Skin of body (tissue), 2 donors: ENCODE results near the gene ATP8B1. TPM values are rescaled to one million over a fixed set of nuclear protein-coding genes. Genes with fewer than 3 reads are reported as not detected.
"Not testable (repeated sequence)": the region's sequence is repeated elsewhere in the genome, so short reads cannot be mapped to it uniquely, and the experiment has no call there.

ENCODE experiments used
- DNase-seq: peaks from one replicate; lab custom pipeline; 2025; lab: John Stamatoyannopoulos, UW
- total RNA-seq: library from RNA; depleted of rRNA; stranded (reverse); fragments of >200 nt; gene quantifications from one replicate; pipeline ENCODE4 v1.2.3, GENCODE V29; 2014

Gene ATP8B1
- 23.0 TPM for total RNA-seq

DNA sequence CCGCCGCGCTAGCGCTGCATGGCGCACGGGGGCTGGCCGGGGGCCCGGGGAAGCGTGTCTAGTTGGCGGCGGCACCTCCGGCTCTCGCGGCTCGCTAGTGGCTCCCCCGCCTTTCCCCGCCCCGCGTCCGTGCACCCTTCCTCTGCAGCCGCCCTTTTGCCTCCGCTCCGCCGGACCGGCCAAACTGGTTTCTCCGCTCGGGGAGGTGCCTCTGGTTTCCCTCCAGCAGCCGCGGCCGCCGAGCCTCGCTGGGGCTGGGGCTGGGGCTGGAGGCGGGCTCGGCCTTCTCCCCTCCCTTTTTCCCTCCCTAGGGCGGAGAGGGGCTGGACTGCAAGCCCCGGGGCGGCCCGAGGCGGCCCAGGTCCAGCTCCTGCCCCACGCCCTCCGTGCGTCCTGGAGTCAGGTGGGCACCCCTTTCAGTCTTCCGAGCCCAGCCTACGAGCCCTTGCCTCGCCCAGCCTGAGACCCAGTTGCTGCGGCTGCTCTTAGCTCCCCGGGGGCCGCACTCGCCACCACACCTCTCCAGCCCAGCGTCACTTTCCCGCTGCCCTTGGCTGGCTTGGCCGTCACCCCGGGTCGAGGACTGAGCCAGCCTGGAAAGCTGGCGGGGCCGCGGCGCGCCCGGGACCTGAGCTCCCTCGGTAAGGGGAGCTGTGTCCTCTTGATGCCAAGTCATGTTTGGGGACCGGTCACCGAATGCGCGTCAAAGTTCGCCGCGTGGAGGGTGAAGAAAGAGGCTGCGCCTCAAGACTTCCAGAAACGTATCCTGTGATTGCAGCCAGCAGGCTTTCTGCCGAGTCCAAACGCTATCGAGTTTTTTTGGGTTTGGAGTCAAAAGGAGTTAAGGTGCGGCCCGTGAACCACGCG lies at the start of gene ATP8B1:
Gene ATP8B1, minus strand, starts transcription at position 213 of the 867 bp plus-strand sequence. CDS start 71,508 bp downstream, outside the sequence.
- no peak for DNase-seq

DNA sequence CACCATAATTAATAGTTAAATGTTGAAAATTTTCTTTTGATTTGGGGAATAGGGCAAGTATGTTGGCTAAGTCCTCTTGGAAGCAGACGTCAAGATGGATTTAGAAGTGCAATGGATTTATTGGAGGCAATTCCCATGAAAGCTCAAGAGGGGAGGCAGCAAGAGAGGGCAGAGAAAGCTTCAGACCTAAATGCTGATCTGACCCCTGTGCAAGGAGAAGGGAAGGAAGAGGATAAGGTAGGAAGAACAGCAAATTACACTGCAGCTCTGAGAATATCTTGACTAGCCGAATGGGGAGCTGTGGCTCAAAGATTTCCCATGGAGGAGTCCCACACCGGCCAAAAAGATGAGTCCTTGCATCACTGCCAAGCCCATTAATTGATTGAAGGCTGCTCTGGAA lies 46.9 kb upstream of the ATP8B1 start:
- no peak for DNase-seq

DNA sequence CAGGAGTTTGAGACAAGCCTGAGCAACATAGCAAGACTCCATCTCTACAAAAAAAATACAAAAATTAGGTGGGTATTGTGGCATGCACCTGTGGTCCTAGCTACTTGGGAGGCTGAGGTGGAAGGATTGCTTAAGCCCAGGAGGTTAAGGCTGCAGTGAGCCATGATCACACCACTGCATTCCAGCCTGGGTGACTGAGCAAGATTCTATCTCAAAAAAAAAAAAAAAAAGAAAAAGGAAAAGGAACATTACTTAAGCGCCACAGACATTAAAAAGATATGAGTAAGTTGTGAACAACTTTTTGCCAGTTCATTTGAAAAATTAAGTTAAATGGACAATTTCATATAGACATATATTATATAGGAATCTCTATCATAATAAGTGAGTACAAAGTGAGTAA lies 45.3 kb upstream of the ATP8B1 start:
- DNase-seq: not testable (repeated sequence)

DNA sequence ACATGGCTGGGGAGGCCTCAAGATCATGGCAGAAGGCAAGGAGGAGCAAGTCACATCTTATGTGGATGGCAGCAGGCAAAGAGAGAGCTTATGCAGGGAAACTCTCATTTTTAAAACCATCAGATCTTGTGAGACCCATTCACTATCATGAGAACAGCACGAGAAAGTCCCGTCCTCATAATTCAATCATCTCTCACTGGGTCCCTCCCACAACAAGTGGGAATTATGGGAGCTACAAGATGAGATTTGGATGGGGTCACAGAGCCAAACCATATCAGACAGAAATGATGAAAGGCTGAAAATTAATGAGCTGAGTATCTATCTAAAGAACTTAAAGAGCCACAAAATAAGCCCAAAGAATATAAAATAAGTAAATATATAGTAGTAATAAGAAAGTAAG lies 44.3 kb upstream of the ATP8B1 start:
- DNase-seq: not testable (repeated sequence)

DNA sequence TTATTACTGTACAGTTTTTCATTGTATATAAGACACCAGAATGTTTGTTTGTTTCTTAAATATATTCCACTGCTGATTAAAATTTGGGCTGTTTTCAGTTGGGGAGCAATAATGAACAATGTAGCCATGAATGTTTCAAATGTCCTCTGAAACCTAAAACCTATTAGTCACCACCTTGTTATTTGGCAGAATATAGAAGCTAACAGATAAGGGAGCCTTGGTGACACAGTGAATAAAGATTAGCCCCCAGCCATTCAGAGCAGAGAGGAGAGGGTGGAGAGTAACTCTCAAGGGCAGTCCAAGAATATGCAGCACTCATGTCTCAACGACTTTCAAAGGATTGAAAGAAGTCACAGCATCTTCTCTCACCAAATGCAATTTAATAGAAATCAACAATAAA lies 43.1 kb upstream of the ATP8B1 start:
- no peak for DNase-seq

DNA sequence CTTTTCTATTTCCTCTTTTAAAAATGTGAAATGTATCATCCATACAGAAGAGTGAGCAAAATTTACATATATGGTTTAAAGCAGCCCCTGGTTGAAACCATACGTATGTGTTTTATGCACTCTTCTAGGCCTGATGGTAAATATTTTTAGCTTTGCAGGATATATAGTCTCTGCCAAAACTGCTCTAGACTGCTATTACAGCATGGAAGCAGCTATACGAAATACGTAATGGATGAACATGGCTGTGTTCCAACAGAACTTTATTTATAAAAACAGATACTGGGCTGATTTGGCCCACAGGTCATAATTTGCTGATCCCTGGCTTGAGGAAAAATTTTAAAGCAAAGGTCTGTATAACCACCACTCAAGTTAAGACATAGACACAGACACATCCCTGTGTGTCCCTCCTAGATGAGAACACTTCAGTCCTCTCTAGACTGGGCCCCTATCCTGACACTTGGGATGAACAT lies 42.5 kb upstream of the ATP8B1 start:
- no peak for DNase-seq

DNA sequence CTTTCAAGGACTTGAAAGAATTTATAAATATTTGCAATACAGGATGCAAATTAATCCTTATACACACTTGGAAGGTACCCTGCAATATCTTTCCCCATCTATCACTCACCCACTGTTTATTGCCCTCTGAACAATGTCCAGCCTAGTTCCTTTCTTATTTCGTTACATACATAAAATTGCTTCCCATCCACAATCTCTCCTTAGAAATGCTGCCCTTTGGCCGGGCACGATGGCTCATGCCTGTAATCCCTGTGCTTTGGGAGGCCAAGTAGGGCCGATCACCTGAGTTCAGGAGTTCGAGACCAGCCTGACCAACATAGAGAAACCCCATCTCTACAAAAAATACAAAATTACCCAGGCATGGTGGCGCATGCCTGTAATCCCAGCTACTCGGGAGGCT lies 41.2 kb upstream of the ATP8B1 start:
- DNase-seq: no peak

DNA sequence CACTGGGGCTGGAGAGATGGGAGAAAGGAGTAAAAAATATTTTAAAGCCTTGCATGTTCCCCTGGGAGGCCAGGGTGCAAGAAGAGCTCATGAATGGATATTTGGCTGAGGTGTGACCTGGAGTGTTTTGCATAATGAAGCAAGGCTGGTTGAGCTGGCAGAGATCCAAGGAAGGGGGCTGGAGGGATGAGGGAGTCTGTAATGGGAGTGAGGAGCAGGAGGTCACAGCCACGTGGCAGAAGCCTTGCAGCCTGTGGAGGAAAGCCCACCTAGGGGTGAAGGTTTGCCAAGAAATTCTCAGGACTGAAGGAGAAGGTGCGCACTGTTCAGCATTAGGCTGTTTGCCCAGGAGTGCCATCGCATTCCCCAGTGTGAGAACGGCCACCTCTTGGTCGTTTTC lies 40.3 kb upstream of the ATP8B1 start:
- DNase-seq: no peak

DNA sequence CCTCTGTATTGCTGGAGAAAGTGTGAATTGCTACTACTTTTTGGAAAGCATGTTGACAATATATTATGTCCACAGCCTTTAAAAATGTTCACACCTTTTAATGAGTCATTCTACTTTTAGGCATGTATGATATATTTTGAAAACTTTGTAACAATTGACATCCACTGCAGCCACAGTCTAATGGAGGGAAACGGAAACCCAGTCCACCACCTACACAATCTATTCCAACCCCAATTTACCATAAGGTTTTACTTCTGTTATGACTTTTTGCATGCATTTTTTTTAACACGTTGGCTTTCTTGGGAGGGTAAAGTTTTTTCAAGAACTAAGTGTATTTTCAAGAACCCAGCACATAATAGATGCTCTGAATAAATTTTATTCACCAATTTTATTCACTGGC lies 38.5 kb upstream of the ATP8B1 start:
- DNase-seq: no peak

DNA sequence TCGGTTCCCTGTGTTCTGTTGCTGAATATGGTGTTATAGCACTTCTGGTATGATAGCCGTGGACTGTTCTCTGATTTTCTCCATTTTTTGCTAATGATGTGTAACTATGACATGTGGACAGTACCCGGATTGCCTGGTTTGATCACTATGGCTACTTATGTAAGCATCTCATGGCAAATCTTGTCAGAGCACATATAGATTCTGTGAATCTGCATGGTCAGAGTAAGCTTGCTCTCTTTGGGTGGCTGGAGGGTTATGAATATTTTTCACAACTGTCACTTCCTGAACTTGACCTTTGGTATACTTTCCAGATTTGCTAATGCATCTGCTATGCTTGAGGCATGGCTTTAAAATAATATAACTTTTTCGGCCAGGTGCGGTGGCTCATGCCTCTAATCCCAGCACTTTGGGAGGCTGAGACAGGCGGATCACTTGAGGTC lies 36.8 kb upstream of the ATP8B1 start:
- DNase-seq: peak; percentile 3

DNA sequence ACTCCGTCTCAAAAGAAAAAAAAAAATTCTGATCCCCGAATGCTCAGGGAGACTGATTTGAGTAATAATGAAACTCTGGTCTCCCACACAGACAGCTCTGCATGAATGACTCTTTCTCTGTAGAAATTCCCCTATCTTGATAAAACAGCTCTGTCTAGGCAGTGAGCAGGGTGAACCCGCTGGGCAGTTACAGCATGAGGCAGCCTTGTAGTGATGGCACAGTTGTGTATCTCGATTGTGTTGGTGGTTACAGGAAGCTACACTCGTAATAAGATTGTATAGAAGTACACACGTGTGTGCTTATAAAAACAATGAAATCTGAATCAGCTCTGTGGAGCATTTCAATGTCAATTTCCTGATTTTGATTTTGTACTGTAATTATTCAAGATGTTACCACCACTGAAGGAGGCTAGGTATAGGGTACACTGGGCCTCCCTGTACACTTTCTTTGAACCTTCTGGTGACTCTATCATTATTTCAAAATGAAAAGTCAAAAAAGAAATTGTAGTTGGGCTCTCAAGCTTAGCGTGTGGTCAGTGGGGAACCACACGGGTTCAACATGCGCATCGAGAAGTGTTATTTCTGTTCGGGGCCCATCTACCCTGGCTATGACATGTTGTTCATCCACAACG lies 34.9 kb upstream of the ATP8B1 start:
- no peak for DNase-seq

DNA sequence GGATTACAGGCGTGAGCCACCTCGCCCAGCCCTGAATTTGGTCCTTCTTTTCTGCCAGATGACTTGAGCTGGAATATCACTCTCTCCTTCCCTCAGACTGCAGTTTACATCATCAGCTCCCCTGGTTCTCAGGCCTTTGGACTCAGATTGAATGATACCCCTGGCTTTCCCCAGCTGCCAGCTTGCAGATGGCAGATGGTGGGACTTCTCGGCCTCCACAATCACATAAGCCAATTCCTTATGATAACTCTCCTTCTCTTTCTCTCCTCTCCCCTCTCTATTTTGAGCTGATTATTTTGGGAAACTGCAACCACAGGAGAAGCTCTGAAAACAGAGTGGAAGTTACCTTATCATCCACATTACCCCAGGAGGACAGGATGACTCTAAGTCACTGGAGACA lies 33.4 kb upstream of the ATP8B1 start:
- no peak for DNase-seq

DNA sequence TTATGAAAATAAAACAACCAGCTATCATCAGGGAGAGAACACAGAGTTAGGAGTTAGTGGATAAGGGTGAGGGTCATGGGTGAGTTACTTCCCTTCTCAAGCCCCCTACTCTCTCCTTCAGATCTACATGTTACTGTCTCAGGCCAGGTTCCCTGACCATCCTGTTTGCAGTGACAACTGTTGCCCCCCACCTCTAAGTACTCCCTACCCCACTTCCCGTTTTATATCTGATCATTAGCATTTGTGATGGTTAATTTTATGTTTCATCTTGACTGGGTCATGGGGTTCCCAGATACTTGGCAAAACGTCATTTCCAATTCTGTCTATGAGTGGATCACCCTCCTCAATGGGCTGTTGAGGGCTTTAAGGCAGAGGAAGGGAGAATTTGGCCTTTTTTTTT lies 32.8 kb upstream of the ATP8B1 start:
- DNase-seq: no peak

DNA sequence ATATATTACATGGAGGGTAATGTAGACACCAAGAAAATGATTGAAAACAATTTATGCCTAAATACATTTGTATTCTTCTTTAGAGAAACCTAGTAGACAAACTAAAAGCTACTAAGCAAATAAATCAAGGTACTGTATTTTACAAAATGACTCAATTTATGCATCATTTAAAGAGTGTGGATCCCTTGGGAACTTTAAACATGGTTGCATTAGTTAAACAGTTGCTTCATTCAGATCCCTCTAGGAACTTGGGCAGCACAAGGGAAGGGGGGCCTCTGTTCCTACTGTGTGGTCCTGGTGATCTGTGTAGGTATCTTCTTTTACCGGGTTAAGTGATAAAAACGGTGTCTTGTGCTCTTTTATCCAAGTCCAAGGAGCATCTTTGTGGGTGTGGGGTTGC lies 31.5 kb upstream of the ATP8B1 start:
- no peak for DNase-seq

DNA sequence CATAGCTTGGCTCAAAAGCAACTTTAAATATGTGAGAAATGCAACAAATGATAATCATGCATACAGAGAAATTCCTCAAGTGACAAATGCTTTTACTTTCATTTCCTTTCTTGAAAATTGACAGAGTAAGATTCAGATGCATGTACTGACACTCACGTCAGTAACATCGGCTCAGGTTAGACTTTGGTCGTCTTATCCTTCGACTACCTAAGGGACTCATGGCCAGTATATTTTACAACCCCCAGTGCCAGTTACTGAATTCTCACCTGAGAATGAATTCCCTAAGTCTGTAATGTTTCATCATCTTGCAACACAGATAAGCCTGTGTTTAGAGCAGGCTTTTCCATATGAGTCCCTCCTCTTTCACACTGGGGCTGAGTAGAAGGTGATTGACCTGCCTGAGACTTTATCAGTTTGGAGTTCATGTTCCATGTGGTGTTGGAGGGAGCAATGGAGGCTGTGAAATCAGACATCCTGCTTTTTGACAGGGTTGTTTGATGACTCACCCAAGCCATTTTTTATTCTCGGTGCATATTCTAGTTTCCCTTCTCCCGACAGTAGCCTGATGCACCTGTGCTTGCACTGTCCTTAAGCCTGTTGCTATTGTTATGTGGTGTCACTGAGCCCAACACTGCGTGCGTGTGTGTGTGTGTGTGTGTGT lies 30.5 kb upstream of the ATP8B1 start:
- DNase-seq: no peak

DNA sequence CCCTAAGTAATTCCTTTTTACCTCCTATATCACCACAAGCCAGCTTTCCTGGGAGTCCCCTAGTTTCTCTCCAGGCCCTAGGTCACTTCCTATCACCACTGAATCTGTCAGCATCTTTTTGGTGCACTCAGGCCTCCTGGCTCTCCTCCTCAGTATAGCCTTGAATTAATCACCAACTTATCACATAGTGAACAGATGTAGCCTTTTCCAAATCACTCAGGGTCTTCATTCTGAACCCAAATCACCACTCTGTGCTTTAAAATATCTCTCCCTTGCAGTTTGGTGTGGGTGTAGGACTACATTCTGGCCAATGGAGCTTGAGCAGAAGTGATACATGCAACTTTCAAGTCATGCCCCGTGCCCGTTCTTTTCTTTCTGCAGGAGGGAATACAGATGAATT lies 29.6 kb upstream of the ATP8B1 start:
- no peak for DNase-seq

DNA sequence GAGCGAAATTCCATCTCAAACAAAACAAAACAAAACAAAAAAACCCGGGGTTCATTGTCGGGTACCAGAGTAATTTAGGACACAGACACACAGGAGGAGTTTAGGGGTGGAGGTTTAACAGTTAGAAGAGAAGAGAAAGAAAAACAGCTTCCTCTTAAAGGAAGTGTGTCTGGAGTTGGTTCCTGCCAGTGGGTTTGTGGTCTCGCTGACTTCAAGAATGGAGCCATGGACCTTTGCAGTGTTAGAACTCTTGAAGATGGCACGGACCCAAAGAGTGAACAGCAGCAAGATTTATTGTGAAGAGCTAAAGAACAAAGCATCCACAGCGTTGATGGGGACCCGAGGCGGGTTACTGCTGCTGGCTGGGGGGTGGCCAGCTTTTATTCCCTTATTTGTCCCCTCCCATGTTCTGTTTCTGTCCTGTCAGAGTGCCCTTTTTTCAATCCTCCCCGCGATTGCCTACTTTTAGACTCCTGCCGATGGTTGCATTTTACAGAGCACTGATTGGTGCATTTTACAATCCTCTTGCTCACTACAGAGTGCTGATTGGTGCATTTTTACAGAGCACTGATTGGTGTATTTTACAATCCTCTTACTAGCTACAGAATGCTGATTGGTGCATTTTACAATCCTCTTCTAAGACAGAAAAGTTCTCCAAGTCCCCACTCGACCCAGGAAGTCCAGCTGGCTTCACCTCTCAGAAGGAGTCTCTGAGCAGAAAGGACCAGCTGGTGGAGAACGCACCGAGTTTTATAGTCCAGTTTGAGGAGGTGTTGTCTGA lies 28.7 kb upstream of the ATP8B1 start:
- DNase-seq: no peak

DNA sequence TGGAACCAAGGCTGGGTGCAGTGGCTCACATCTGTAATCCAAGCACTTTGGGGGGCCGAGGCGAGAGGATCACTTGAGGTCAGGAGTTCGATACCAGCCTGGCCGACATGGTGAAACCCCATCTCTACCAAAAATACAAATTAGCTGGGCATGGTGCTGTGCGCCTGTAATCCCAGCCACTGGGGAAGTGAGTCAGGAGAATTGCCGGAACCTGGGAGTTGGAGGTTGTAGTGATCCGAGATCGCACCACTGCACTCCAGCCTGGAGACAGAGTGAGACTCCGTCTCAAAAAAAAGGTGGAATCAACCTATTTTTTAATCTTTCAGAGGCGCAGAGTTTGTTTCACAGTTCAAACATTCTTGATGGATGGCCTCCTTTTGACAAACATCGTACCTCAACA lies 24.5 kb upstream of the ATP8B1 start:
- DNase-seq: no peak

DNA sequence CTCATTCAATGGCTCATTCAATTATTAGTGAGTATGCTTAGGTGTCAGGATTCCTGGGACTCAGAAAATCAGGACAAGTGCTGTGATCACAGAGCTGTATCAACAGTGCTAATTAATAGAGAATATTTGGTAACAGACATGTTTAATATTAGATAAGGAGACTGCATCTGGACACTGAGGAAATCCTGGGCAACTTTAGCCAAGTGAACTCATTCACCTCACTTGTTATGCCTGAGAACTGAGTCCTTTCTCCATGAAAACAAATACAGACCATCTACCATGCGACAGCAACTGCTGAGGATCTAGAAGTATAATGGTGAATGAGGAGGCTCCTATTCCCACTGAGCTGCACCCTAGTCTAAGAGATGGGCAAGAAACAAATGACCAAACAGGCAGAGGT lies 23.1 kb upstream of the ATP8B1 start:
- DNase-seq: no peak

DNA sequence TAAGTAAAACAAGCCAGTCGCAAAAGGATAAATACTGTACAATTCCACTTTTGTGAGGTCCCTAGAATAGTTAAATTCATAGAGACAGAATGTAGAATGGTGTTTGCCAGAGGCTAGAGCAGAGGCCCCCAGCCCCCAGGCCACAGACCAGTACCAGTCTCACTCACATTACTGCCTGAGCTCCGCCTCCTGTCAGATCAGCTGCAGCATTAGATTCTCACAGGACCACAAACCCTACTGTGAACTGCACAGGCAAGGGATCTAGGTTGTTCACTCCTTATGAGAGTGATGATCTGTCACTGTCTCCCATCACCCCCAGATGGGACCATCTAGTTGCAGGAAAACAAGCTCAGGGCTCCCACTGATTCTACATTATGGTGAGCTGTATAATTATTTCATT lies 17.5 kb upstream of the ATP8B1 start:
- DNase-seq: not testable (repeated sequence)

DNA sequence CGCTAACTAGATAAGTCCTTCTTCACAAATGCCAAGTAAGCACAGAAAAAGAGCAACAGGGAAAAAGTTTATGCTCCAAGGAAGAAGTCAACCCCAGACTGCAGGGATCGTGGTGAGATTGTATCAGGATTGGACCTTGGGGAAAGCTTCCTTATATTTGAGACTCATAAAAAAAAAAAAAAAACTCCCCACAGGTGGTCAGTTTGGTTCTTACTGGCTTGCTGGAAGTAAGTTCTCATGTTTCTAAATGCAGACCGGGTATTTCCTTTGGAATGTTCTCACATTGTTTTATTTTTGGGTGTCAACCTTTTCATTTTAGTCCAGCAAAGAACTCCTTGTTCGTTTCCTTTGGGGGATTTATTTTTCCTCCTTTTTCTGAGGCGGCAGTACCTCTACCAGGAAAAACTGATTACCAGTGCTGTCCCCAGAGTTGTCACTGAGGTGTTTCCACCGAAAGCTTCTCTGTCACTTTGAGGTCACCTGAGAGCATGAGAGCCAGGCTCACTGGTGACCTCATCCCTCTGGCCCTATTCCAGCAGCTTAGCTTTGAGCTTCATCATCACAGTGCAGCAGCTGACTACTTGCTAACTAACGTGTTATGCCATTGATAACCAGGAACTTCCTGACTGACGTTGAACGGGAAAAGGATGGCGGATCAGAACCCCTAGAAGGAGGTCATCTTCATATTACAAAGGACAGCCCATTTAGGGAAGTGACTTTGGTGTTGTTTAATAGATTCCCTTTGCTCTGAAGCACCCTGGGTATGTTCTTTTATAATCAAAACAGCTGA lies 16.8 kb upstream of the ATP8B1 start:
- DNase-seq: peak; percentile 10
